Mucosa of rectum (tissue), 2 donors: ENCODE results near the gene CCDC85C.

Experiments used
- H3K27ac ChIP-seq, 2 donors: one replicate each; pipeline ENCODE4 v1.7.0; 2013; ENCODE audit warnings: inconsistent platforms in 2 of 2, low read depth in 2 of 2, low read length in 2 of 2
- H3K27me3 ChIP-seq, 2 donors: one replicate each; pipeline ENCODE4 v1.7.0; 2013; ENCODE audit warnings: low read length in 2 of 2; ENCODE audit not compliant: control insufficient read depth in 2 of 2, insufficient read depth in 2 of 2
- H3K36me3 ChIP-seq, 2 donors: one replicate each; pipeline ENCODE4 v1.7.0; 2013; ENCODE audit warnings: low read length in 2 of 2; ENCODE audit not compliant: control insufficient read depth in 2 of 2, insufficient read depth in 2 of 2
- H3K4me1 ChIP-seq, 2 donors: one replicate each; pipeline ENCODE4 v1.7.0; 2013; ENCODE audit warnings: low read length in 2 of 2, mild to moderate bottlenecking in 1 of 2; ENCODE audit not compliant: control insufficient read depth in 2 of 2, insufficient read depth in 2 of 2
- H3K4me3 ChIP-seq, 2 donors: one replicate each; pipeline ENCODE4 v1.7.0; 2013; ENCODE audit warnings: low read length in 2 of 2
- H3K9ac ChIP-seq, 2 donors: one replicate each; pipeline ENCODE4 v1.7.0; 2013; ENCODE audit warnings: low read length in 2 of 2, low read depth in 1 of 2, mild to moderate bottlenecking in 1 of 2
- H3K9me3 ChIP-seq, 2 donors: one replicate each; pipeline ENCODE4 v1.7.0; 2013; ENCODE audit warnings: low read length in 2 of 2; ENCODE audit not compliant: control insufficient read depth in 2 of 2
- donor health status: healthy.
- donor health status: Normal muscosa, but diverticular disease.

Gene CCDC85C

GRCh38 chr14:99606359-99606758 is 2.4 kb upstream of the CCDC85C start:
- no peak overlapping the region for H3K4me3 ChIP-seq
- no peak overlapping the region for H3K9ac ChIP-seq
- H3K9me3 ChIP-seq = no peaks in the 10 kb centered on the region

GRCh38 chr14:99605299-99605961 is 1.4 kb upstream of the CCDC85C start:
- H3K9ac ChIP-seq = peak overlapping the region; percentile 65 to 83
- H3K4me3 ChIP-seq = peak overlapping the region; percentile 72 to 79
- H3K27ac ChIP-seq = peak overlapping the region; percentile 75 to 84
- no peaks in the 10 kb centered on the region for H3K27me3 ChIP-seq
- no peaks in the 10 kb centered on the region for H3K9me3 ChIP-seq
- H3K4me1 ChIP-seq = peaks cover 28 to 33% of the 10 kb centered on the region in 2 donors
- H3K36me3 ChIP-seq = no peaks in the 10 kb centered on the region

More at GRCh38 chr14:99606359-99606758, 2.4 kb upstream of the CCDC85C start:
- H3K36me3 ChIP-seq = no peaks in the 10 kb centered on the region
- no peak overlapping the region for H3K27ac ChIP-seq
- H3K4me1 ChIP-seq = peaks cover 19 to 24% of the 10 kb centered on the region in 2 donors
- no peaks in the 10 kb centered on the region for H3K27me3 ChIP-seq

DNA sequence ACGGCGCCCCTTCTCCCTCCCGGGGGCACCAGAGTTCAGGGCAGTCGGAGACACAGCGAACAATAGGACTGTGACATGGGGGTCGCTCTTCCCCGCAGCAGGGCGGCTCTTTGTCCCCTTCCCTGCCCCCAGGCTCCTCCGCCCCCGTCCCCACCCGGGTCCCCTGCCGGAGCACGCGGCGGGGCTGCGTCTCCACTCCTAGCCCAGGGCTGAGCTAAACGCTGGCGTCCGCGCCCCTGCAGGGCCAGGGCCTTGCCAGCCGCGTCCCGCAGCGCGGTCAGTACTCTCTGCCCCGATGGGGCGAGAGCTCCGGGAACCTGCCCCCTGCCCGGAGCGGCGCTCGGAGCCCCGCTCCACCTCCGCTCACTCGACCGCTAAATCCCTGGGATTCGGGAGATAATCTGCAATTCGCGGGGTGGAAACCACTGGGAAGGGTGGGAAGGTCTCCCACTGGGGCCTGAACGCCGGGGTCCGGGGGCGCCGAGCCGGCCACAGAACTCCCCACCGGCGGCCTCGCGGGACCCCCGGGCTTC is 825 bp upstream of the CCDC85C start:
- H3K9ac ChIP-seq = peak overlapping the region; percentile 68 to 83
- no peaks in the 10 kb centered on the region for H3K36me3 ChIP-seq
- H3K4me3 ChIP-seq = peak overlapping the region; percentile 72 to 79
- H3K27me3 ChIP-seq = no peaks in the 10 kb centered on the region
- peak overlapping the region; percentile 75 to 84 for H3K27ac ChIP-seq
- H3K4me1 ChIP-seq = peaks cover 34 to 39% of the 10 kb centered on the region in 2 donors
- no peaks in the 10 kb centered on the region for H3K9me3 ChIP-seq

GRCh38 chr14:99604278-99604765 is 315 bp upstream of the CCDC85C start:
- Histone ChIP-seq H3K4me3 (peak overlapping the region; percentile 72 to 79), H3K27me3 (no peaks in the 10 kb centered on the region), H3K36me3 (no peaks in the 10 kb centered on the region), H3K9me3 (no peaks in the 10 kb centered on the region), H3K4me1 (peaks cover 38 to 44% of the 10 kb centered on the region in 2 donors), H3K9ac (peak overlapping the region; percentile 68 to 83), H3K27ac (peak overlapping the region; percentile 75 to 84)

DNA sequence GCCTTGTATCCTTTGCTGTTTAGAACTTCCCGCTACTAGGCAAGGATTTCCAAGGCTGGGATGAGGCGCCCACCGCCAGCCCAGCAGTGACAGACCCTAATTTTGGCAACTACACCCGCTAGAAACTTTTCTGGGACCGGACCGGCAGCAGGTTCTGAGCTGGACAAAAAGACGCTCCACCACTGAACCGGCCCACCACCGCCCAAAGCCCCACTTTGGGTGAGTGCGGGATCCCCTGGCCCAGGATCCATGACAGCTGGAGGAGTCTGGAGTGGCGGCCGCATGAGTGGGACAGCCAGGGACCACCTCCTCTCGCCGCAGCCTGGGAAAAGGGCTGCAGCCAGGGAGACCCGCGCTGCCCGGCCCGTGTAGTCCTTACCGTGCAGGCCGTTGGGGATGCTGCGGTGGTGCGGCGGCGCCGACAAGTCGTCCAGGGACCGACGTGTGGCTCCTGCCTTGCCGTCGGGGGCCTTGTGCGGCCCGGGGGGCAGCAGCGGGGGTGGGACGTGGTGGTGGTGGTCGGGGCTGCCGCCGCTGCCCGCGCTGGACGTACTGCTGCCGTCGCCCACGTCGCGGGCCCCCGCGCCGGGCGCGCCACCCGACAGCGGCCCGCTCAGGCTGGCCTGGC is 1.1 kb downstream of the CCDC85C start:
- peak overlapping the region; percentile 74 to 82 for H3K9ac ChIP-seq
- H3K4me3 ChIP-seq = peak overlapping the region; percentile 68 to 82
- no peaks in the 10 kb centered on the region for H3K36me3 ChIP-seq
- H3K27ac ChIP-seq = peak overlapping the region; percentile 83
- no peaks in the 10 kb centered on the region for H3K9me3 ChIP-seq
- H3K4me1 ChIP-seq = peaks cover 52 to 56% of the 10 kb centered on the region in 2 donors
- no peaks in the 10 kb centered on the region for H3K27me3 ChIP-seq

DNA sequence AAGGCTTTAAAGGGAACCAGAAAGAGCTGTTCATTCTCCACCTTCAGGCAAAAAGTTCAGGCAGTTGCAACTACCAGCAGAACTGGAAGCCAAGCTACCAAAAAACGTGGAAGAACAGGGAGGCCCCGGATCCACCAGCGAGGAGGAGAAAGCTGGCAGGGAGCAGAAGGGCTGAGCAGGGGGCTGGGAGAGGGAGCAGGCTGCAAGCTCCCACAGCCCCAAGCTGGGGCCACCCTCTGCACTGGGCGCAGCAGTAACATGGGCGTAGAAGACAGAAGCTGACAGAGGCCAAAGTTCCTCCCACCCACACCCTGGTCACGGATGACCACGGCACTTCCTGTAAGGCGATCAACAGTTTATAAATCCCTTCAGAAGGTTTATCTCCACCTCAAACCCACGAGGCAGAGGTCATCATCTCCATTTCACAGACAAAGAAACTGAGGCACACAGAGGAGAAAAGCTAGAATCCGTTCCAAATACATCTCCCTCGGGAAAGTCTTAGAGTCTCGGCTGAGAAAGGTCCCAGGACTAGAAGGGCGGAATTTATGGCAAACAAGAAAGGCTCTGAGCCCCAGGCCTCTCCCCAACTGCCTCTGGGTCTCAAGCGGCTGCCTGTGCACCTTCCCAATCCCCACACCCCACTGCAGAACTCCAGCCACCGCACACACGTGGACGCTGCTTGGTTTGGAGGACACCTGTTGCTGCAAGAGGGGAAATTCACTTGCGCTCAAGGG is 1.8 kb downstream of the CCDC85C start:
- peak overlapping the region; percentile 74 to 82 for H3K9ac ChIP-seq
- H3K4me3 ChIP-seq = peak overlapping the region; percentile 68 to 82
- H3K27me3 ChIP-seq = no peaks in the 10 kb centered on the region
- H3K9me3 ChIP-seq = no peaks in the 10 kb centered on the region
- H3K36me3 ChIP-seq = no peaks in the 10 kb centered on the region
- peaks cover 59 to 61% of the 10 kb centered on the region in 2 donors for H3K4me1 ChIP-seq
- H3K27ac ChIP-seq = peak overlapping the region; percentile 83

- H3K9me3 ChIP-seq = no peaks in the 10 kb centered on the region
- H3K27ac ChIP-seq = peak overlapping the region; percentile 83
- H3K9ac ChIP-seq = peak overlapping the region; percentile 60 to 82
- H3K4me1 ChIP-seq = peaks cover 67 to 69% of the 10 kb centered on the region in 2 donors
- H3K4me3 ChIP-seq = peak overlapping the region; percentile 68 to 82
- no peaks in the 10 kb centered on the region for H3K36me3 ChIP-seq
- H3K27me3 ChIP-seq = no peaks in the 10 kb centered on the region
Observed at GRCh38 chr14:99601361-99601831, 2.6 kb downstream of the CCDC85C start.

GRCh38 chr14:99600232-99600888 is 3.6 kb downstream of the CCDC85C start:
- Histone ChIP-seq H3K27me3 (no peaks in the 10 kb centered on the region), H3K9ac (peak overlapping the region; percentile 20 to 26), H3K4me1 (peaks cover 72% of the 10 kb centered on the region in 2 donors), H3K27ac (peak overlapping the region; percentile 9 to 88), H3K9me3 (no peaks in the 10 kb centered on the region), H3K36me3 (no peaks in the 10 kb centered on the region), H3K4me3 (peak overlapping the region in 1 of 2 donors; percentile 37)

GRCh38 chr14:99599393-99599792 is 4.6 kb downstream of the CCDC85C start:
- Histone ChIP-seq H3K9me3 (no peaks in the 10 kb centered on the region), H3K27ac (peak overlapping the region; percentile 53 to 88), H3K36me3 (no peaks in the 10 kb centered on the region), H3K27me3 (no peaks in the 10 kb centered on the region), H3K9ac (no peak overlapping the region), H3K4me3 (no peak overlapping the region), H3K4me1 (peaks cover 80 to 81% of the 10 kb centered on the region in 2 donors)
